Measurements from ENCODE around the gene CUL3.

DNA sequence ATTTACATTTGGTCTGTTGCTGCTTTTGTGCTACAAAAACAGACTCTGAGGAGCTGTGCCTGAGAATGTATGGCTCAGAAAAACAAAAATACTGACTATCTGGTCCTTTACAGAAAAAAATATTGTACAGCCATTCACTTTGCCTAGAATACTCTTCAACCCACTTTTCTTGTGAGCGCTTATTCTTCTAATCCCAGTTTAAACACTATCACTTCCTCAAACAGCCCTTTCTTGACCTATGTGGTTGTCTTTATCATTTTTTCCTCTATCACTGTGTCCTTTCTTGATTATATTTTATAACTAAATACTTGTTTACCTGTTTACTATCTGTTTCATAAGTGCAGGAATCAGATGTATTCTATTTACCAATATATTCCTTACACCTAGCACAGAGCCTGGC is 33.5 kb downstream of the CUL3 start:
- TF ChIP-seq, protein P1, sequence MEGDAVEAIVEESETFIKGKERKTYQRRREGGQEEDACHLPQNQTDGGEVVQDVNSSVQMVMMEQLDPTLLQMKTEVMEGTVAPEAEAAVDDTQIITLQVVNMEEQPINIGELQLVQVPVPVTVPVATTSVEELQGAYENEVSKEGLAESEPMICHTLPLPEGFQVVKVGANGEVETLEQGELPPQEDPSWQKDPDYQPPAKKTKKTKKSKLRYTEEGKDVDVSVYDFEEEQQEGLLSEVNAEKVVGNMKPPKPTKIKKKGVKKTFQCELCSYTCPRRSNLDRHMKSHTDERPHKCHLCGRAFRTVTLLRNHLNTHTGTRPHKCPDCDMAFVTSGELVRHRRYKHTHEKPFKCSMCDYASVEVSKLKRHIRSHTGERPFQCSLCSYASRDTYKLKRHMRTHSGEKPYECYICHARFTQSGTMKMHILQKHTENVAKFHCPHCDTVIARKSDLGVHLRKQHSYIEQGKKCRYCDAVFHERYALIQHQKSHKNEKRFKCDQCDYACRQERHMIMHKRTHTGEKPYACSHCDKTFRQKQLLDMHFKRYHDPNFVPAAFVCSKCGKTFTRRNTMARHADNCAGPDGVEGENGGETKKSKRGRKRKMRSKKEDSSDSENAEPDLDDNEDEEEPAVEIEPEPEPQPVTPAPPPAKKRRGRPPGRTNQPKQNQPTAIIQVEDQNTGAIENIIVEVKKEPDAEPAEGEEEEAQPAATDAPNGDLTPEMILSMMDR (conservative IDR thresholded peaks at IDR 0.05 in 1 of 2, IDR thresholded peaks at IDR 0.05 in 1 of 2; ENCODE audit: extremely low read depth in 1 of 2, insufficient read depth in 1 of 2, low read depth in 1 of 2, low read length in 2 of 2) = no peak
- no peak for TF ChIP-seq EZH2 (IDR thresholded peaks at IDR 0.05; ENCODE audit: borderline replicate concordance, low read length)

Measured in mammary epithelial cell (primary cell).